SK-N-SH treated with all-trans-retinoic acid at 6 μM for 48 hours (cell line): ENCODE data around the gene KRTAP4-16.

Experiments
- ATAC-seq: fragments of 200-7000 bp; cut with Tn5 transposase; 3 replicates; pipeline ENCODE4 v1.9.1; 2020; ENCODE audit warnings: mild to moderate bottlenecking, moderate library complexity
- ARNTL ChIP-seq: fragments of 450-650 bp; formaldehyde crosslinking; IDR thresholded peaks from 2 replicates; pipeline ENCODE4 v1.5.0; 2020; ENCODE audit warnings: low read depth, mild to moderate bottlenecking, moderate library complexity, borderline replicate concordance
- BACH2 ChIP-seq: fragments of 250-450 bp; sonication (Bioruptor Pico); IDR thresholded peaks from 2 replicates; pipeline ENCODE4 v1.9.0; 2021; ENCODE audit warnings: mild to moderate bottlenecking, borderline replicate concordance
- CREB5 ChIP-seq: fragments of 250-450 bp; sonication (Bioruptor Pico); IDR thresholded peaks from 2 replicates; pipeline ENCODE4 v1.5.1; 2020; ENCODE audit warnings: low read depth, mild to moderate bottlenecking, moderate library complexity
- CSDC2 ChIP-seq: fragments of 250-450 bp; sonication (Bioruptor Pico); IDR thresholded peaks from 2 replicates; pipeline ENCODE4 v1.5.0; 2020; ENCODE audit warnings: mild to moderate bottlenecking, moderate library complexity
- CSRNP3 ChIP-seq: fragments of 250-450 bp; sonication (Bioruptor Pico); IDR thresholded peaks from 2 replicates; pipeline ENCODE4 v1.5.1; 2021; ENCODE audit warnings: mild to moderate bottlenecking, moderate library complexity
- ESRRG ChIP-seq: fragments of 250-450 bp; sonication (Bioruptor Pico); IDR thresholded peaks from 2 replicates; pipeline ENCODE4 v1.6.1; 2021; ENCODE audit warnings: mild to moderate bottlenecking
- GLIS3 ChIP-seq: fragments of 250-450 bp; sonication (Bioruptor Pico); IDR thresholded peaks from 2 replicates; pipeline ENCODE4 v1.5.0; 2020; ENCODE audit warnings: mild to moderate bottlenecking, moderate library complexity
- ISL1 ChIP-seq: fragments of 250-450 bp; sonication (Bioruptor Pico); IDR thresholded peaks from 2 replicates; pipeline ENCODE4 v2.1.2; 2022; ENCODE audit warnings: mild to moderate bottlenecking, moderate library complexity
- OSR1 ChIP-seq: fragments of 250-450 bp; sonication (Bioruptor Pico); IDR thresholded peaks from 2 replicates; pipeline ENCODE4 v1.8.0; 2022; ENCODE audit warnings: moderate library complexity, mild to moderate bottlenecking, inconsistent platforms
- PATZ1 ChIP-seq: fragments of 250-450 bp; sonication (Bioruptor Pico); IDR thresholded peaks from 2 replicates; pipeline ENCODE4 v1.8.0; 2020; ENCODE audit warnings: mild to moderate bottlenecking, moderate library complexity, borderline replicate concordance
- POU6F1 ChIP-seq: fragments of 250-450 bp; sonication (Bioruptor Pico); IDR thresholded peaks from 2 replicates; pipeline ENCODE4 v1.8.0; 2021; ENCODE audit warnings: low read depth, mild to moderate bottlenecking, moderate library complexity, borderline replicate concordance
- PPARA ChIP-seq: fragments of 250-450 bp; sonication (Bioruptor Pico); IDR thresholded peaks from 2 replicates; pipeline ENCODE4 v1.5.0; 2020; ENCODE audit warnings: mild to moderate bottlenecking, borderline replicate concordance
- RARB ChIP-seq: fragments of 250-450 bp; sonication (Bioruptor Pico); IDR thresholded peaks from 2 replicates; pipeline ENCODE4 v1.8.0; 2021; ENCODE audit warnings: mild to moderate bottlenecking, moderate library complexity
- SNAI2 ChIP-seq: fragments of 250-450 bp; sonication (Bioruptor Pico); IDR thresholded peaks from 2 replicates; pipeline ENCODE4 v1.5.0; 2020; ENCODE audit warnings: mild to moderate bottlenecking, moderate library complexity
- TCF4 ChIP-seq: fragments of 250-450 bp; sonication (Bioruptor Pico); IDR thresholded peaks from 2 replicates; pipeline ENCODE4 v1.8.0; 2021; ENCODE audit warnings: mild to moderate bottlenecking, moderate library complexity, borderline replicate concordance
- TOX ChIP-seq: fragments of 250-450 bp; sonication (Bioruptor Pico); IDR thresholded peaks from 2 replicates; pipeline ENCODE4 v1.8.0; 2021; ENCODE audit warnings: mild to moderate bottlenecking, moderate library complexity, borderline replicate concordance
- TSHZ2 ChIP-seq: fragments of 250-450 bp; sonication (Bioruptor Pico); IDR thresholded peaks from 2 replicates; pipeline ENCODE4 v1.5.0; 2020; ENCODE audit warnings: mild to moderate bottlenecking, moderate library complexity
- ZC3H10 ChIP-seq: fragments of 250-450 bp; sonication (Bioruptor Pico); IDR thresholded peaks from 2 replicates; pipeline ENCODE4 v1.5.1; 2021; ENCODE audit warnings: mild to moderate bottlenecking, moderate library complexity
- ZFP3 ChIP-seq: fragments of 250-450 bp; sonication (Bioruptor Pico); IDR thresholded peaks from 2 replicates; pipeline ENCODE4 v1.5.0; 2020; ENCODE audit warnings: mild to moderate bottlenecking, moderate library complexity
- ZFP30 ChIP-seq: fragments of 450-650 bp; formaldehyde crosslinking; IDR thresholded peaks from 2 replicates; pipeline ENCODE4 v1.5.0; 2022; ENCODE audit warnings: mild to moderate bottlenecking, moderate library complexity
- ZNF565 ChIP-seq: fragments of 450-650 bp; formaldehyde crosslinking; conservative IDR thresholded peaks from 2 replicates; pipeline ENCODE4 v1.5.0; 2020; ENCODE audit warnings: low read depth, mild to moderate bottlenecking, moderate library complexity
- ZNF70 ChIP-seq: fragments of 450-650 bp; formaldehyde crosslinking; IDR thresholded peaks from 2 replicates; pipeline ENCODE4 v1.5.0; 2020; ENCODE audit warnings: mild to moderate bottlenecking, moderate library complexity
- ZNF8 ChIP-seq: fragments of 450-650 bp; formaldehyde crosslinking; IDR thresholded peaks from 2 replicates; pipeline ENCODE4 v1.5.0; 2020; ENCODE audit warnings: mild to moderate bottlenecking, moderate library complexity

The KRTAP4-16 gene

GRCh38 chr17:41073676-41074075, 28.3 kb downstream of the KRTAP4-16 start:
- no peak for ATAC-seq
- no peak for TF ChIP-seq SNAI2 (CRISPR knock-in tag)
- TF ChIP-seq TOX, result no peak
- TF ChIP-seq ESRRG, result no peak
- no peak for TF ChIP-seq ZNF8

- TF ChIP-seq CSDC2 (CRISPR knock-in tag) (no peak), ZFP30 (no peak), ESRRG (no peak), TOX (no peak), CSRNP3 (CRISPR knock-in tag) (no peak), ZNF8 (no peak), GLIS3 (CRISPR knock-in tag) (no peak), BACH2 (no peak), ZNF565 (no peak), POU6F1 (CRISPR knock-in tag) (no peak), OSR1 (CRISPR knock-in tag) (no peak), TSHZ2 (CRISPR knock-in tag) (no peak), ZC3H10 (CRISPR knock-in tag) (no peak), ARNTL (CRISPR knock-in tag) (no peak), RARB (no peak), CREB5 (CRISPR knock-in tag) (no peak), PPARA (CRISPR knock-in tag) (no peak), PATZ1 (CRISPR knock-in tag) (no peak)
- ATAC-seq, result no peak
Measured at GRCh38 chr17:41071606-41072360, 30.2 kb downstream of the KRTAP4-16 start.

- ATAC-seq, result no peak
- TF ChIP-seq BACH2, result no peak
- TF ChIP-seq TCF4 (CRISPR knock-in tag), result no peak
- no peak for TF ChIP-seq ZNF70 (CRISPR knock-in tag)
- no peak for TF ChIP-seq ARNTL (CRISPR knock-in tag)
- no peak for TF ChIP-seq ZNF565
- TF ChIP-seq PPARA (CRISPR knock-in tag), result no peak
- TF ChIP-seq OSR1 (CRISPR knock-in tag), result no peak
- no peak for TF ChIP-seq ZNF8
- no peak for TF ChIP-seq ISL1 (CRISPR knock-in tag)
- TF ChIP-seq CSDC2 (CRISPR knock-in tag), result no peak
- TF ChIP-seq TOX, result no peak
- TF ChIP-seq SNAI2 (CRISPR knock-in tag), result no peak
- no peak for TF ChIP-seq PATZ1 (CRISPR knock-in tag)
- no peak for TF ChIP-seq CREB5 (CRISPR knock-in tag)
- TF ChIP-seq ZFP3, result no peak
Measured at GRCh38 chr17:41069031-41069430, 33.0 kb downstream of the KRTAP4-16 start.
